COLO668 (cell line): ENCODE data around the gene NHS.

Source experiments
- DNase-seq: peaks from one replicate; lab custom pipeline; 2025; ENCODE audit not compliant: unreplicated experiment; lab: John Stamatoyannopoulos, UW

Gene NHS

GRCh38 chrX:17580539-17581152, 205.6 kb downstream of the NHS start:
- DNase-seq = no peak

- no peak for DNase-seq
Measured at GRCh38 chrX:17581641-17582040, 206.6 kb downstream of the NHS start.

GRCh38 chrX:17584248-17584681, 209.3 kb downstream of the NHS start:
- no peak for DNase-seq

GRCh38 chrX:17585006-17585405, 210.0 kb downstream of the NHS start:
- no peak for DNase-seq

GRCh38 chrX:17587366-17587765, 212.4 kb downstream of the NHS start:
- DNase-seq = no peak

- no peak for DNase-seq
Measured at GRCh38 chrX:17588303-17588702, 213.3 kb downstream of the NHS start.

GRCh38 chrX:17590892-17591740, 216.1 kb downstream of the NHS start:
- peak; percentile 55 for DNase-seq

GRCh38 chrX:17591741-17592110, 216.7 kb downstream of the NHS start:
- no peak for DNase-seq

- no peak for DNase-seq
Measured at GRCh38 chrX:17592117-17592516, 217.1 kb downstream of the NHS start.

GRCh38 chrX:17594693-17595092, 219.7 kb downstream of the NHS start:
- no peak for DNase-seq

GRCh38 chrX:17595456-17596035, 220.5 kb downstream of the NHS start:
- DNase-seq = no peak

- no peak for DNase-seq
Measured at GRCh38 chrX:17596061-17596460, 221.1 kb downstream of the NHS start.

- DNase-seq = no peak
Measured at GRCh38 chrX:17596546-17597205, 221.7 kb downstream of the NHS start.

GRCh38 chrX:17597327-17597726, 222.3 kb downstream of the NHS start:
- DNase-seq = no peak

GRCh38 chrX:17597836-17598439, 222.9 kb downstream of the NHS start:
- DNase-seq = no peak

- no peak for DNase-seq
Measured at GRCh38 chrX:17601441-17602200, 226.6 kb downstream of the NHS start.

- DNase-seq = no peak
Measured at GRCh38 chrX:17602245-17602644, 227.2 kb downstream of the NHS start.

- DNase-seq = no peak
Measured at GRCh38 chrX:17603196-17603595, 228.2 kb downstream of the NHS start.

GRCh38 chrX:17605676-17606075, 230.7 kb downstream of the NHS start:
- no peak for DNase-seq

- DNase-seq = no peak
Measured at GRCh38 chrX:17606231-17606630, 231.2 kb downstream of the NHS start.

GRCh38 chrX:17608888-17609287, 233.9 kb downstream of the NHS start:
- DNase-seq = peak; percentile 53
